GM21515 (cell line): ENCODE data around the gene ZBTB49.
"Not testable (repeated sequence)": the region's sequence is repeated elsewhere in the genome, so short reads cannot be mapped to it uniquely, and the experiment has no call there.

ENCODE experiments used
- ATAC-seq: cut with Tn5 transposase; IDR thresholded peaks from one replicate; pipeline ENCODE4 v1.9.1; 2021; ENCODE audit not compliant: unreplicated experiment

The ZBTB49 gene, protein sequence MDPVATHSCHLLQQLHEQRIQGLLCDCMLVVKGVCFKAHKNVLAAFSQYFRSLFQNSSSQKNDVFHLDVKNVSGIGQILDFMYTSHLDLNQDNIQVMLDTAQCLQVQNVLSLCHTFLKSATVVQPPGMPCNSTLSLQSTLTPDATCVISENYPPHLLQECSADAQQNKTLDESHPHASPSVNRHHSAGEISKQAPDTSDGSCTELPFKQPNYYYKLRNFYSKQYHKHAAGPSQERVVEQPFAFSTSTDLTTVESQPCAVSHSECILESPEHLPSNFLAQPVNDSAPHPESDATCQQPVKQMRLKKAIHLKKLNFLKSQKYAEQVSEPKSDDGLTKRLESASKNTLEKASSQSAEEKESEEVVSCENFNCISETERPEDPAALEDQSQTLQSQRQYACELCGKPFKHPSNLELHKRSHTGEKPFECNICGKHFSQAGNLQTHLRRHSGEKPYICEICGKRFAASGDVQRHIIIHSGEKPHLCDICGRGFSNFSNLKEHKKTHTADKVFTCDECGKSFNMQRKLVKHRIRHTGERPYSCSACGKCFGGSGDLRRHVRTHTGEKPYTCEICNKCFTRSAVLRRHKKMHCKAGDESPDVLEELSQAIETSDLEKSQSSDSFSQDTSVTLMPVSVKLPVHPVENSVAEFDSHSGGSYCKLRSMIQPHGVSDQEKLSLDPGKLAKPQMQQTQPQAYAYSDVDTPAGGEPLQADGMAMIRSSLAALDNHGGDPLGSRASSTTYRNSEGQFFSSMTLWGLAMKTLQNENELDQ

DNA sequence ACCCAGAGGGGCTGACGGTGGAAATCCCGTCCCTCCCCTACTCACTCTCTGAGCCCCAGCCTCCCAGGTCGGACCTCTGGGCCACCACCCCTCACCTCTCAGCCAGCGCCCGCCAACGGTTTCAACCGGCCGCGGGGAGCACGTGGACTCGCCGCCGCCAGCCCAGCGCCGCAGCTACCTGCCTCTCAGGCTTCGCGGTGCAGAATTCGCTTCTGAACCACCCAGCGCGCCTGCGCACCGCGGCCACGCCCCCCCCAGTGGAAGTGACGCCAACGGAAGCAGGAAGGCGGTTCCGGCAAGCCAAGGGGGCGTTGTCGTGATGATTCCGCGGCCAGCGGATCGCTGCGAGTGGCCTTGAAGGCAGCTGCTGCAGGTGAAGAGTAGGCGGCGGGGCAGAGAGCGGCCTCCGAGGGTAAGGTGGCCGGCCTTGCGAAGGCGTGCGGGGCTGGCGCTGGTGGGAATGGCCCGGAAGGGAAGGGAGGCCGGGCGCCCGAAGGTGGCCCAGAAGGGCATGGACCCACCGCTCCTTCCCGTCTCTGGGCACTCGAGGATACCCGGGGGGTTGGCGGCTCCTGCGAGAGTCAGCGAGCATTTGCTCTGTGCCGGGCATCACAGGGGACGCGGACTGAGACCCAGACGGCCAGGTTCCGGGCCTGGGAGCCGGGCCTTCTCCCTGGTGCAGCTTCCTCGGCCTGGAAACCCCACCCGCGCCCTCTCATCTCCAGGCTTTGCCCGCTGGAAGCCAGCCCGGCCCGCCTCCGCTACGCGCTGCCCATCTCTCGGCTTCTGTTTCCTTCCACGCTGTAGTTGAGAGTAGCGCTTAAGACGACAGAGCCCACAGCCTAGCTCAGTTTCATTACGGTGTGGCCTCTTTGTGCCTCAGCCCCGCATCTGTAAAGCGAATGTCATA, at the start of gene ZBTB49, which contains the start of gene LYAR:
ZBTB49 (plus strand) TSS at position 311 of the 910 bp plus-strand sequence. CDS start 9,695 bp downstream, outside the sequence.
LYAR (minus strand) TSS at position 214 of the 910 bp plus-strand sequence. CDS start 6,412 bp downstream, outside the sequence.
- peak; percentile 78 for ATAC-seq

DNA sequence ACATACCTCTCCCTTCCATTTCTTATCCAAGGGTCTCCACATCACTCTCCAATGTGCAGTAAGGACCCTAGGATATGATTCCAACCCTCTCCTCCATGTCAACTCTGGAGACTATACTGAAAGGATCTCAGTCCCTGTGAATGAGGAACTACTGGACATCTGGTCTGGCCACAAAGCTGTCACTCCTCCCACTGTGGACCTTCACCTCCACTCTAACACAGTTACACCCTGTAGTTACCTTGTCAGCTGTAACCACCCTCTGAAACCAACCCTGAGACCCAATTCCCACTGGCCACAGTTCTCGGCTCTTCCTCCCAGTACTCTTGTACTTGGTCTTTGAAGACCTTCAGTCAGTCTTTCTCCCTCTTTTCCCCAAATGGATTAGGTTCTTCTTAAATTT, 44.9 kb upstream of the ZBTB49 start:
- ATAC-seq: no peak

DNA sequence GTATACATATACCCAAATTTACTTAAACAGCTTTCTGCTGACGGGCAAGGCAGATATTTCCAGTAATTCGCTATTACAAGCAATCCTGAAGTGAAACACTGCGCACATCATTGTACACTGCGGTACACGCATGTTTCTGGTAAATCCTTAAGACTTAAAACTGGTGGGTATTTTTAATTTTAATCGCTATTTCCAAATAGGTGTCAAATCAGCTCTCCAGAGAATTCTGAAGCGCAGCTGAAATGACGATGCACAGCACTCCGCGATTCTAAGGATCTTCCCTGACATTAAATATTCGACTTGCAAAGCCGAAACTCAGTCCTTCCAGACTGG, 42.4 kb upstream of the ZBTB49 start:
- ATAC-seq: peak; percentile 6

DNA sequence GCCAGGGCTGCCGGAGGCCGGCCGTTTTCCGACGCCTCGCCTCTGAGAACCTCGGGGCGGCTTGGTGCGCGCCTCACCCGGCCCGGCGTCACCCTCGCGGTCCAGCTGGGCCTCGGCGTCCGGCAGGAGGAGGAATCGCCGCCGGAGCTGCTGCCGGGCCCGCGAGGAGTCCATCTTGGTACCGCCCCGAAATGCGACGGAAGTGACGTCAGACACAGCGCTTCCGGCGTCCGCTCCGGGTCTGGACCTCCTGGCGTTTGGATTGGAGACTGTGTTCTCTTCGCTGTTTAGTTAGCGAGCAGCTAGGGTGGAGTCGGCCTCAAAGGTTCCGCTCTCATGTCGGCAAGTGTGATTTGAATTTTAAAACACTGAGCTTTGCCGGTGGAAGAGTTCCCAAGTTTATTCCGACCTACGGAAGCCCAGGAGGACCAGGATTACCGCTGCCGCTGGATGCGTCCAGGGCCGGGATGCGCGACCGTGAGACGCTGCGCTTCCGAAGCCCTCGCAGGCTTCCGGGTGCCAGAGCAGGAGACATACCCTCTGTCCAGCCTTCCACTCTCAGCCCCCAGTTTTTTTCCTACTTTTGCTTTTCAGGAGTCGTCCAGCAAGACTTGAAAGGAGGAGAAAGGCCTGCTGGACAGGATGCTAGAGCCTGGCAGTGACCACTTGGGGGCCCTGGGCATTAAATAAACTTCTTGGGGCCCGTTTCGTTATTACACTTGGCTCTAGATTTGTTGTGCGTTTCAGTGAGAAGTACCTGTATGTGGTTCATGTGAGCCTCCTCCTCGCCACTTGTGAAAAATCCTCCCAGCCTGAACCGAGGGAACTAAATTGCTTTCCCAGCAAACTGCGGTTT, 41.8 kb upstream of the ZBTB49 start, which contains the start of gene TMEM128:
TMEM128 (minus strand) TSS at position 195 of the 856 bp plus-strand sequence; CDS start at position 174, 21 bp downstream.
- peak; percentile 96 for ATAC-seq

DNA sequence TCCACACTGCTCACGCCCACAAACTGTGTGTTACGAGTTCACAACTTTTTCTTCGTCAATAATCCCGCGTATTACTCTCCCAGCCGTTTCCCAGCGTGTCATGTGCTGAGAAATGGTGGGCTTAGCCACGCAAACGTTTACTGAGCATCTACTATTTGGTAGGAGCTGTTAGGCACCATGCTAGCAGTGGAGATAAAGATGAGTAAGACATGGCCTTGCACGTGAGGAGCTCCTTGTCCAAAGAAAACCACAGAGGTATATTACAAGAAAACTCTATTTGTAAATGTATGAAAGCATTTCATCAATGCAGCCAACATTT, 41.2 kb upstream of the ZBTB49 start:
- ATAC-seq: no peak

DNA sequence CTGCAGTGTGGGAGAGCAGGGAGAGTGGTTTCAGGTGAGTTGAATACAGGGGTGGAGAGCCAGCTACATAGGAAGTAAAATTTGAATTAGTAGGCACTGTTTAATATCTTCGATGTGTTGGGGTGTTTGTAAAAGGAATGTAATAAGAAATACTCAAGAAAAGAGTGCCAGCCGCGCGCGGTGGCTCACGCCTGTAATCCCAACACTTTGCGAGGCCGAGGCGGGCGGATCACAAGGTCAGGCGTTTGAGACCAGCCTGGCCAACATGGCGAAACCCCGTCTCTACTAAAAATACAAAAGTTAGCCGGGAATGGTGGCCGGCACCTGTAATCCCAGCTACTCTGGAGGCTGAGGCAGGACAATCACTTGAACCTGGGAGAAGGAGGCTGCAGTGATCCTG, 40.7 kb upstream of the ZBTB49 start:
- not testable (repeated sequence) for ATAC-seq

DNA sequence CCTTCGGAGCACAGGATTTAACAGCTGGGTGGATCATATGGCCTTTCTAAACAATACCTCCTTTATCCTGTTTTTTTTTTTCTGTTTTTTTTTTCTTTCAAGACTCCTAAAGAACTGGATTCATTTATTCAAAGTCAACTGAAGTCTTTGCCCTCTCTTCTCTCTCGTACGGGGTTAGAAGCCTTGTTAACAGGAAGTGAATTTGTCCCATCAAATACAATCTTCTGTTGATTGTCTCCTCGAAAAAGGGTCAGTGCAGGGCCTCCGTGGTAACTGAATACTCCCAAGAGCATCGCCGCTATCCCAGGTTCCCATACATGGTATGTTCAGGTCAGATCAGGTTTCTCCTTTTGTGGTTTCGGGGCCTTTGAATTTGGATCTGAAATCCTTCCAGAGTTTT, 40.2 kb upstream of the ZBTB49 start:
- no peak for ATAC-seq

DNA sequence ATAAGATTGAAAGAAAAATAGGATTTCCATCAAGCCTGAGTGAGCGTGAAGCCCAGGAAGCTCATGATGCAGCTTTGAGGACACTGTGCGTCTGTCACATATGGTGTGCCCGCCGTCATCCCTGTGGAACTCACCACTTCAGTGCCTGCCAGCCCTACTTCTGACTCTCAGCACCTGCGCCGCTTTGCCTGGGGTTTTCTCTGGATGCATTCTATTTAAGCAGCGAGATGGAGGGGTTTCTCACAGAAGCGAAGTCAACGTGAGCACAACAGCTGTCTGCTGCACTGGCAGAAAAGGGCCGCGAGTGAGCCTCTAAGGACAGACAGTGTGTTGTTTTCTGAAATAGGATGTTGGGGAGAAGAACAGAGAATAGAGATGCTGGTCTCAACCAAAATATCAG, 35.9 kb upstream of the ZBTB49 start:
- no peak for ATAC-seq

DNA sequence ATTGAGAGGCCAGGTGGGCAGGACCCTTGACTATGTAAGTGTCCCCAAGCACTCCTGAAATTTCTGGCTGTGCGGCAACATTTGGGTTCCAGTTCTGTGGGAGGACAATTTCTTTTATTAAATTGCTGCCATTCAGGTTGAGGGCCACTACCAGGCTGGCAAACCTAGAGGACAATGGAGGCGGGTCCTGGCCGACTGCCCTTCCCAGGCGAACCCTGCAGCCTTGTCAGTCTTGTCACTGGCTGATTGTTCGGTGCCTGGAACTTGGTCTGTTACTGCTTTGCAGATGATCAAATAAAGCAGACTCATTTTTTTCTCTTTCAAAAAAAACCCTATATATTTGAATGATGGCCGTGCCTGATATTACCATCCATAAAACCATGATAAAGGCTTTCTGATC, 35.4 kb upstream of the ZBTB49 start:
- ATAC-seq: no peak

DNA sequence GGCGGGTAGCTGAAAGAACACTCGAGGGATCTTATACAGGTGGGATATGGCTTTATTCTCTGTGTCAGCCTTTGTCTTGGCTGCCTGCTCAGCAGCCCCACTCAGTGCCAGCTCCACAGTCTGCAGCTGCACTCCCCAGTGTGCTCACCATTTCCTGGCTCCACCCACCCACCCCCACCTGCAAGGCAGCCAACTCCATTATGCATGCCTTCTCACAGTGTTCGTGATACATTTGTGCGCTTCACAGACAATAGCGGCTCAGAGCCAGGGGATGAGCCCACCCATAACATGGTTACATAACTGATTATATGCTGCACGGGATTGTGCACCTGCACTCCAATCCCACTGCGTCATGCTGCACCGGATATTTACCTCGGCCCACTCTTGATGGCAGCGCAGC, 33.3 kb upstream of the ZBTB49 start:
- ATAC-seq: no peak

DNA sequence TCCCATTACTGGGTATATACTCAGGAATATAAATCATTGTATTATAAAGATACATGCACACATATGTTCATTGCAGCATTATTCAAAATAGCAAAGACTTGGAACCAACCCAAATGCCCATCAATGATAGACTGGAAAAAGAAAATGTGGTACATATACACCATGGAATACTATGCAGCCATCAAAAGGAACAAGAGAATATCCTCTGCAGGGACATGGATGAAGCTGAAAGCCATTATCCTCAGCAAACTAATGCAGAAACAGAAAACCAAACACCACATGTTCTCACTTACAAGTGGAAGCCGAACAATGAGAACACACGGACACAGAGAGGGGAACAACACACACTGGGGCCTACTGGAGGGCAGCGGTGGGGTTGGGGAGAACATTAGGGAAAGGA, 32.3 kb upstream of the ZBTB49 start:
- not testable (repeated sequence) for ATAC-seq

DNA sequence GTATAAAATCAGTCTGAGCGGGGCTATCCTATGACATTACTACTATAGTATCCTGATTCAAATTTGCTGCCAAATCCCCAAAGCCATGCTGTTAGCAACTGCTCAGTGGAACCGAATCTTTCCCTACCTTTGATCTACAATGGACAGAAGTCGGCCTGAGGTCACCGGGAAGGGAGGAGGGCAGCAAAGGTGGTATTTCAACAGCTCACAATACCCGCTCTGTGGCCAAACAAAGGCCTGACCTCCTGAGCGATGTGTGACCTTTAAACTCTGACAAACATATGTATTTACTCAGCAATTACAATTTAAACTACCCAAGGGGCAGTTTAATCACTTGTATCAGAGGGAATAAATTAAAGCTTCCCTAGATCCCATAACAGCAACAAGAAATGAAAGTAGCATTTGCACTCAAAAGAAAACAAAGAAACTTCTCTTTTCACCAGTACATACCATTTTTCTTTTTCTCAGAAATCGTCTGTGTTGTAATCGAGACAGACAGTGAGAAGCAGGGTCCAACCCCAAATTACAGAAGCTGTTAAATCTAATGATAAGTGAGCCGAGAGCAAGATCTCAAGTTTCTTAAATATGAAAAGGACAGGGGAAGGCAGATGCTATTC, 30.5 kb upstream of the ZBTB49 start:
- ATAC-seq: no peak

DNA sequence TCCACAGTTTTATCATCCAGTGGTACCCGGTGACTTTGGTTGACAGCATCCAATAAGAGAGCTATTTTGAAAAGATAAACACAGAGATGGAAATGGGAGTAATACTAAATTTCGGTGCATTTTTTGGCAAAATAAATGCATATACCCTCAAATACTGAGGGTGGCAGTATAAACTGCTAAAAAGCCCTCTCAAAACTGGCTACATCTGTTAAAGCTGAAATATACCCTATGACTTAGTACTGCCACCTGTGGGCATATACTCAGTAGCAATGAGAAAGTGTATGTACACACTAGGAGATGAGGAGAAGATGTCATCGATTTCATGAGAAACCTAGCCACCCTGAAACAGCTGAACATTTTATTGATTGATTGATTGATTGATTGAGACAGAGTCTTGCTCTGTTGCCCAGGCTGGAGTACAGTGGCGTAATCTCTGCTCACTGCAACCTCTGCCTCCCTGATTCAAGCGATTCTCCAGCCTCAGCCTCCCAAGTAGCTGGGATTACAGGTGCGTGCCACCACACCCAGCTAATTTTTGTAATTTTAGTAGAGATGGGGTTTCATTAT, 29.8 kb upstream of the ZBTB49 start:
- peak; percentile 49 for ATAC-seq

DNA sequence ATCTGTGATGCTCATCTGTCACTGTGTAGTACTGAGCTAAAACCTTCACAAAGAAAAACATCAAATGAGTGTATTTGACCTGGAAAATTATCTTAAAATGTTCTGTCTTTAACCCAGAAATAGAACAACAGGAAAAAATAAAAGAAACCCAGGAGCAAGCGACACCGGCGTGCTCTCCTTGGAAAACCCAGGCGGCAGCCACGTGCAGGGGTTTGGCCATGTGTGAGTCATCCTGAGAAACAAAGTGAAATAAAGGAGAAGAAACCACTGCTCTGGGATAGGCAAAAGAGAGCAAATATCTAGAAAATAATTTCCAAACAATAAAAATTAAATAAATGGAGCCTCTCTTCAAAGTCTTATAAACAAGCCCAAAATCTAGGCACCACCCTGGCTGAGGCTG, 22.1 kb upstream of the ZBTB49 start:
- no peak for ATAC-seq

DNA sequence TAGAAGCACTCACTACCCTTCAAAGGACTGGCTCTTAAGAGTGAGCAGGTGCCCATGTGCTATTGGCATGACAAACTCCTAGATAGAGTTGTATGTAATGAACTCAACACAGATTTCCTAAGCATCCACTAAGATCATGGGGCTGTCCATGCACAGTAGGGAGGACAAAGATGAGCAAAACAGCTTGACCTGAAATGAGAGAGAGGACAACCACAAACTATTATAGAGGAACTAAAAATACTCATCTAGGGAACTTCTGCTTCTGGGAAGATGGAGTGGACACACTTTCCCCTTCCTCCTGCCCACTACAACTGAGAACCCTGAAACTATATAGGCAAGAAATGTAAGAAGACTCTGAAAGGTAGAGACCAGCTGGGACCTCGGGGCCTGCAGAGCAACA, 21.3 kb upstream of the ZBTB49 start:
- ATAC-seq: no peak

DNA sequence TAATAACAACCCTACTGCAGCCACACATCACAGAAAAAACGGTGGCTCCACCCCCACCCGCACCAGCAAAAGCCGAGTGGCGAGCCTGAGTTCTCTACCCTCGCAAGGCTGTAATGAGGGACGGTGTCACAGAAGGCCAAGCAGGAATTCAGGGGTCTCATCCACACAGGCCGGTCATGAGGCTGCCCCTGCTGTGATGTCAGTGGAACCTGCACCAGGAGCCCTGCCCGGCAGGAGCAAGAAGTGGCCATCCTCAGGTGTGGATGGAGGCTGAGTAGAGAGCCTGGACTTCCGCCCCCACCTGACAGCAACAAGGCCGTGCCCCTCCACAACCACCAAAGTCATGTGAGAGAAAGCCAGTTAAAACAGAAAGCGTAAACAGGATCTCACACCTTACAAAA, 20.7 kb upstream of the ZBTB49 start:
- ATAC-seq: no peak

DNA sequence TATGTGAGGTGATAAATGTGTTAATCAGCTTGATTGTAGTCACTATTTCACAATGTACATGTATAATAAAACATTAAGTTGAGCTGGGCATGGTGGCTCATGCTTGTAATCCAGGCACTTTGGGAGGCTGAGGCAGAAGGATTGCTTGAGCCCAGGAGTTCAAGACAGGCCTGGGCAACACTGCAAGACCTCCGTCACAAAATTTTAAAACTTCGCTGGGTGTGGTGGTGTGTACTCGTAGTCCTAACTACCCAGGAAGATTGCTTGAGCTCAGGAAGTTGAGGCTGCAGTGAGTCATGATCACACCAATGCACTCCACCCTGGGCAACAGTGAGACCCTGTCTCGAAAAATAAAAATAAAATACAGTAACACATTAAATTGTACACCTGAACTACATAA, 20.2 kb upstream of the ZBTB49 start:
- no peak for ATAC-seq

DNA sequence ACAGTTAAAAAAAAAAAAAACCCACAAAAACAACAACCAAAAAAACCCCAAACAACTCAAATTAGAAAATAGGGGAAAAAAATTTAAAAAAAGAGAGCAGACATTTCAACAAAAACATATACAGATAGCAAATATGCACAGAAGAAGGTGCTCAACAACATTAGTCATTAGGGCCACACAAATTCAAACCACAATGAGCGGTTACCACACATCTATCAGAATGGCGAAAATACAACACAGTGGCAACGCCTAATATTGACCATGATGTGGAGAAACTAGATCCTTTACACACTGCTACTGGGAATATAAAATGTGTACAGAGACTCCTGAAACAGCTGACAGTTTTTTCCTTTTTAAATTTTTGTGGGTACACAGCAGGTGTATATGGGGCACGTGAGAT, 19.5 kb upstream of the ZBTB49 start:
- ATAC-seq: no peak

DNA sequence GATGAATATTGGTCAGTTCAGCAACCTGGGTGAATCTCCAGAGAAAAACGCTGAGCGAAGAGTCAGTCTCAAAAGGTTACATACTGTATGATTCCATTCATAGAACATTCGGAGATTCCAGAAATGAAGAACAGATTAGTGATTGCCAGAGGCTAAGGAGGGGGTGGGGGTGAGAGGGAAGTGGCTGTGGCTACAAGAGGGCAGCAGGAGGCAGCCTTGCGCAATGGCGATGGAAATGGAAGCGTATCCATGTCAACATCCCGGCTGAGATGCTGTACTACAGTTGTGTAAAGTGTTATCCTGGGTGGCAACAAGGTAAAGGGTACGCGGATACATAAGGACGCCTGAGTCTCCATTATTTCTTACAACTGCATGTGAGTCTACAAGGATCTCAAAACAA, 18.1 kb upstream of the ZBTB49 start:
- no peak for ATAC-seq

DNA sequence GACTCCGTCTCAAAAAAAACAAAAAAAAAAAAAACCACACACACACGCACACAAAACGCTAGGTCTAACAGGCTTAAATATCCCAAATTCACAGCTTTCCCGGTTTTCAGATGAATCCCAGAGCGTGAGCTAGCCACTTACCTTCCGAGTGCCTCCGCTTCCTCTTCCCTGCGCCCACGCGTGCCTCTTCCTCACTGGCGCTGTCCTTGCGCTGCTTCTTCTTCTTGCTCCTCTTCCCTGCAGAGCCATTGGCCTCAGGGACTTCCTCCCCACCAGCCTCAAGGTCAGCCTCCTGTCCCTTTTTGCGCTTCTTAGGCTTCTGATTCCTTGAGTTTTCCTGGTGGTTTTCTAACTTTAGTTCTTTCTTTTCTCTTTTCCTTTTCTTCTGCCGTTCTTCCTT, 15.8 kb upstream of the ZBTB49 start:
- ATAC-seq: no peak
